GM12875 (cell line): ENCODE measurements around the gene TOR4A.
A peak's percentile ranks its signal among the peaks of the same experiment; 100 is the strongest.

ENCODE experiments used
- H3K4me3 ChIP-seq: one replicate; pipeline ENCODE4 v1.5.1; 2011; ENCODE audit warnings: low read depth, low read length, control low read depth
- TF ChIP-seq, protein P1 (sequence below): IDR thresholded peaks from 2 replicates; pipeline ENCODE4 v1.5.1; 2011; ENCODE audit warnings: low read depth, mild to moderate bottlenecking, control low read depth, inconsistent platforms, low read length, moderate library complexity, borderline replicate concordance; ENCODE audit not compliant: insufficient read depth

Gene TOR4A

DNA sequence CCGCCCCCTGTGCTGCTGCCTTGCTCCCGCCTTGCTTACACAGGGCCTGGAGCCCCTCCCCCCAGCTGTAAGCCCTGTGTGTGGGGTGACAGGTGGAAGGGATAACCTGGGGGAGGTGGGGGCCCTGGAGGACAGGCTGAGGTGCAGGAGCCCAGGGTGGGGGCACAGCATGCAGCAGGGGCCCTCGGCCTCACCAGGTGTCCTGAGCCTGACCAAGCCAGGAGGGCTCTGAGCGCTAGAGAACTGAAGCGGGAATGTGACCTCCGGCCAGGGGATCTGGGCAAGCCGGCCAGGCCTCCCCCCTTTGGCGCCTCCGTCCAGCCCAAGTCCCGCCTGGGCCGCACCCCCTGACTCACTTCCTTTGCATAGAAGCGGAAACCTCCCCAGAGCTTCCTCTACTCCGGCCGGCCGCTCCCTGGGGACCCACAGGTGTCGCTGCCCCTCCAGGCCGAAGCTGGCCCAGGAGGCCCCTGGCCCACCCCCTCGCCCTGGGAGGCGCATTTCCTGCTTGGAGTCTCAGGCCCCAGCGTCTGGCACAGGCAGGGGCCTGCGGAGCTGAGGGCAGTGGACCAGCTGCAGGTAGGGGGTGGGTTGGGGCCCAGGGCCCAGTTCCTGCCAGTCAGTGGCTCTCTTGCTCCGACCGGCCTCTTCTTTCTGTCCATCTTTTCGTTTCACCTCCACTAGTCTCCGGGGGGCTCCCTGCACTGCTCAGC, at the start of gene TOR4A:
Gene TOR4A (plus strand): TSS at position 398 of the 713 bp plus-strand sequence. CDS start 964 bp downstream, outside the sequence.
- H3K4me3 ChIP-seq = peak within 1 kb of the TSS; percentile 68

DNA sequence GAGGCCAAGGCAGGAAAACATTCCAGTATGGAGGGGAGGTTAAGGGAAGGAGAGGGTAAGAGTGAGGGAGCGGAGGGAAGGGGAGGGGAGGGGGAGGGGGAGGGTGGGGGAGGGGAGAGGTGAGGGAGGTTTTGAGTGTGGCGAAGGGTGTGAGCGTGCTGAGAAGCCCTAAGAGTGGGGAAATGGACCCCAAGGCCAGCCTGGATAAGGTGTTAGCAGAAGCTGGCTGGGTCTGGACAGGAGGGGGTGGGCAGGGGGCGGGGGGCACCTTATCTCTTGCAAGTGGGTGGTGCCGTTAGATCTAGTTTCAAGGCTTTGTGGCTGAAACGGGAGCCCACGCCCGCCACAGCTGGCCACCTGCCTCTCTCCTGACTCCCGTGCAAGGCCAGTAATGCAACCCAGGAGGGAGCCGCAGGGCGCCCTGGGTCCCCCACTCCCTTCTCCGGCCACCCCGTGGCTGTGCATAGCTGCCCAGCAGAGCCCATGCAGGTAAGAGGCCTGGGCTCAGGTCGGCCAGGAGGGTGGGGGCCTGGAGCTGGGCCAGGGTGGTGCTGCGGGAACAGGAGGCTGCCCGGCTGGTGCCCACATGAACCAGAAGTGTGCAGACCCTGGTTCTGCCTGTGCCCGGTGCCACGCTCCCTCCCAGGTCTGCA, 49.5 kb upstream of the TOR4A start:
- H3K4me3 ChIP-seq = no peak overlapping the region
- TF ChIP-seq, protein P1, sequence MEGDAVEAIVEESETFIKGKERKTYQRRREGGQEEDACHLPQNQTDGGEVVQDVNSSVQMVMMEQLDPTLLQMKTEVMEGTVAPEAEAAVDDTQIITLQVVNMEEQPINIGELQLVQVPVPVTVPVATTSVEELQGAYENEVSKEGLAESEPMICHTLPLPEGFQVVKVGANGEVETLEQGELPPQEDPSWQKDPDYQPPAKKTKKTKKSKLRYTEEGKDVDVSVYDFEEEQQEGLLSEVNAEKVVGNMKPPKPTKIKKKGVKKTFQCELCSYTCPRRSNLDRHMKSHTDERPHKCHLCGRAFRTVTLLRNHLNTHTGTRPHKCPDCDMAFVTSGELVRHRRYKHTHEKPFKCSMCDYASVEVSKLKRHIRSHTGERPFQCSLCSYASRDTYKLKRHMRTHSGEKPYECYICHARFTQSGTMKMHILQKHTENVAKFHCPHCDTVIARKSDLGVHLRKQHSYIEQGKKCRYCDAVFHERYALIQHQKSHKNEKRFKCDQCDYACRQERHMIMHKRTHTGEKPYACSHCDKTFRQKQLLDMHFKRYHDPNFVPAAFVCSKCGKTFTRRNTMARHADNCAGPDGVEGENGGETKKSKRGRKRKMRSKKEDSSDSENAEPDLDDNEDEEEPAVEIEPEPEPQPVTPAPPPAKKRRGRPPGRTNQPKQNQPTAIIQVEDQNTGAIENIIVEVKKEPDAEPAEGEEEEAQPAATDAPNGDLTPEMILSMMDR = no peak

More for the DNA sequence above, at the start of gene TOR4A:
- TF ChIP-seq, protein P1 = 0 out of 2 replicates have a peak, but pooled peaks have one; percentile 5

DNA sequence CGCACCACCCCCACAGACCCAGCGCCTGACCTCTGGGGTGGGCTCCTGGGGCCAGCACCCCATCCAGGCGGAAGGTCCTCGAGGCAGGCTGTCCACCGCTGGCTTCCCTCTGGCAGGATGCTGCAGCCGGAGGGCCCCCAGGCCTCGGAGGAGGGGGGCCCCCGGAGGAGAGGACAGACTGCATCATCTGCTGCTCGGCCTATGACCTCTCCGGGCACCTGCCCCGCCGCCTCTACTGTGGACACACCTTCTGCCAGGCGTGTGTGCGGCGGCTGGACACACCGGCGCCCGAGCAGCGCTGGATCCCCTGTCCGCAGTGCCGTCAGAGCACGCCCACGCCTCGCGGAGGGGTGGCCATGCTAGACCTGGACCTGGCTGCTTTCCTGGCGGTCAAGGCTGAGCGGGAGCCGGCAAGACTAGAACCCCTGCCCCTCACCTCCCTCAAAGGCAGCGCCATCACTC, 49.0 kb upstream of the TOR4A start:
- TF ChIP-seq, protein P1 = no peak
- H3K4me3 ChIP-seq = no peak overlapping the region

DNA sequence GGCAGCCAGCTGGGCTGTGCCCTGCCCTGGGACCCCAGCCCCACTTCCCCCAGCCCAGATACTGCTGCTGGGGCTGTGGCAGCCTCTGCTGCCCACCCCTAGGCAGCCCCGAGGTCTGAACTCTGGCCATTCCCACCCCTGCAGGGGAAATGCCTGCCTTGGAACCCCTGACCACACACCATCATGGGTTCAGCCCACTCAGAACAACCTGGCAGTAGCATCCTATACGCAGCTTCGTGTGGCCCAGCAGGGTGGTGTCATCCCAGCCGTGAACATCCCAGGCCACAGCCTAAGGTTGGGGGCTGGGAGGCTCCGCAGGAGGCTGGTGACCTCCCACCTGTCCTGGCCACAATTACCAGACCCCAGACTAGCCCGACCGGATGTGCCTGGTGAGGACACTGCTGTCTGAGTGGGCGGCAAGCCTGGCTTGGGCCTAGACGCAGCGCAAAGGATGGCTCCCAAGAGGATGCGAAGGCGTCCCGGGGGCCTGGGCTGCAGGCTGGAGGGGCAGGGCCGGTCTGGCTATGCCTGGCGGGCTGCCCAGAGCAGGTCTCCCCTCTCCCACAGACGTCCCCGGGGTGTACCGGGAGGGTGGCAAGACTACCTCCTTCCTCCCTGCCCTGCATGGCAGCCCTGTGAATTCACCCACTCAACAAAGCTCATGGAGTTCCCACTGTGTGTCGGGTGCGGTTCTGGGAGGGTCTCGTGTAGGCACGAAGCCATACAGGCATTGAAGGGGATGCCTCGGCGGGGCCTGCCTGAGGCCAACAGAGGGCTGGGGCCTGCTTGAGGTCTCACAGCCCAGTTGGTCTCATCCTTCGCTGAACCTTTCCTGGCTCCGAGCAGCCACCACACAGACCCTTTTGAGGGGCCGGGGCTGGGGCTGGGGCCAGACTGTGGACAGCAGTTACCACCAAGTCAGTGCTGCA, 48.3 kb upstream of the TOR4A start:
- no peak overlapping the region for H3K4me3 ChIP-seq
- TF ChIP-seq, protein P1 = no peak

DNA sequence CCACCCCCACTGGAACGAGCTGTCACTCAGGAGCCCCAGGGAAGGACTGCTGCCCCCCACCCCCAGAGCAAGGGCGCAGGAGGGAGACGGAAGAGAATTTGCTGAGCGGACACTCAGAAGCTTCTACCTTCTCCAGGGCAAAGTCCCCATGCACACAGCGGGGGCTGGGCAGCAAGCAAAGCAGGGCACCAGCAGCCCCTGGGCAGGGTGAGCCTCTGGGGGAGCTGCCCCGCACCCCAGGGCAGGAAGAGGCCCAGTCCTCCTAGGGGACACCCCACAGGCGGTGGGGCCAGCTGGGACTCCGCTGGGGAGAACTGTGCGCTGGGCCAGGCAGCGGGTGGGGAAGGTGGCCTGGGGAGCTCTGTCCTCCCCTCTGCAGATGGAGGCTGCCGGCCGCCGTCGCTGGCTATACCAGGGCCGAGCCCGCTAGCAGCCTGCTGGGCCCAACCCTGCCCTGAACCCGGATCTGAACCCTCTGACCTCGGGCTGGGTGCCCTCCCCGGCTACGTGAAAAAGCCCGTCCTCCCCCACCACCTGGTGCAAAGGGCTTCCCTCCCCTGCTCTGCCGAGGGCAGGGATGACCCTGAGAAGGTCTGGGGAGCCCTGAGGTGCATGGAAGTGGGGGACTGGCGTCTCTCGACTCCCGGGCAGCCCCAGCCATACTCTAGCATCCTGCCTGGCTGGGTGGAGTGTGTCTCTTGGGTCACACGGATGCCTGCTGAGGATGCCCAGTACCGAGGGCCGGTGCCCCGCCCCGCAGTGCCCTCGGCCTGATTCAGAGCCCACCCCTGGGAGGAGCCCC, 47.4 kb upstream of the TOR4A start:
- H3K4me3 ChIP-seq = no peak overlapping the region
- TF ChIP-seq, protein P1 = no peak

DNA sequence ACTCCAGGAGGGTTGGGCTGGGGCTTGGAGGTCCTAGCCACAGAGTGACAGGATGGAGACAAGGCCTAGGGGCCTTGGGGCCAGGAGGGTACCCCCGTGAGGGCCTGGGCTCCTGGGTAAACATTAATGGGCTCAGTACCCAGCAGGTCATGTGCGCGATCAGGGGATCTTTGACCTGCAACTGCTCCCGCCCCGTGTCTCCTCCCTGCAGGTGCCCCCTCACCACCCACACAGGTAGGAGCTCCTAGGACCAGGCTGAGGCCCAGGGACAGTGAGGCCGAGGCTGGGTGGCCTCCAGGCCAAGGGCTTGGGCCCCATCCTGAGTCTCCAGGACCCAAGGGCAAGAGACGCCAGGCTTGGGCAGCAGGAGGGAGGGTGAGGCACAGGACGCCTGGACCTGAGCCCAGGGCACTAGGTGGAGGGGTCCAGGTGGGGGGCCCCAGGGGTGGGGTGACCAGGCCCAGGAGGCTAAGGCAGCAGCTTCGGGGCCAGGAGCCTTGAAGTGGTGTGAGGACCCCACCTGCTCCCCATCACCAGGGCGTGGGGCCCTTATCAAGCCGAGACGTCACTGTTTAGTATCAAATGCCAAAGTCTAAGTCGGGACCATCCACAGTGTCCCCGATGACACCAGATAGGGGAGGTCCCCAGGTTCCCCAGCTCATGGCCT, 46.7 kb upstream of the TOR4A start, which contains the start of gene SLC34A3:
Gene SLC34A3 (plus strand): TSS at position 197 of the 667 bp plus-strand sequence. CDS start 802 bp downstream, outside the sequence.
- TF ChIP-seq, protein P1 = no peak

More for the DNA sequence above, 46.7 kb upstream of the TOR4A start, which contains the start of gene SLC34A3:
- no peak within 1 kb of the TSS for H3K4me3 ChIP-seq
